Activated CD4-positive, alpha-beta T cell treated with anti-CD3 and anti-CD28 coated beads for 36 hours (primary cell): Measurements from ENCODE around the gene SLC35E3. TPM values are rescaled to one million over a fixed set of nuclear protein-coding genes. Genes with fewer than 3 reads are reported as not detected.
"Not testable (repeated sequence)": the region's sequence is repeated elsewhere in the genome, so short reads cannot be mapped to it uniquely, and the experiment has no call there.

ENCODE experiments used
- ATAC-seq: fragments of 200-7000 bp; cut with Tn5 transposase; one replicate; pipeline ENCODE4 v1.10.0; 2021; ENCODE audit warnings: mild to moderate bottlenecking, moderate library complexity
- CTCF ChIA-PET: fragments of 350-600 bp; sonication (Branson Sonifier 250); formaldehyde crosslinking; loops from one replicate; lab custom pipeline; 2021; ENCODE audit warnings: antibody characterized with exemption; lab: Charles Lee
- POLR2A ChIA-PET: fragments of 350-600 bp; sonication (Branson Sonifier 250); formaldehyde crosslinking; loops from one replicate; lab custom pipeline; 2021; ENCODE audit warnings: antibody characterized with exemption, inconsistent platforms; lab: Charles Lee
- DNase-seq: peaks from one replicate; pipeline ENCODE4 v3.0.0-alpha.2; 2020
- H3K27ac Mint-ChIP-seq: one replicate; pipeline ENCODE4 v1.8.0; 2021; ENCODE audit warnings: mixed read lengths
- H3K27me3 Mint-ChIP-seq: one replicate; pipeline ENCODE4 v1.8.0; 2021; ENCODE audit warnings: mixed read lengths
- H3K36me3 Mint-ChIP-seq: one replicate; pipeline ENCODE4 v1.8.0; 2021; ENCODE audit warnings: low read depth, mixed read lengths
- H3K4me1 Mint-ChIP-seq: one replicate; pipeline ENCODE4 v1.8.0; 2021; ENCODE audit warnings: mixed read lengths
- H3K4me3 Mint-ChIP-seq: one replicate; pipeline ENCODE4 v1.8.0; 2021; ENCODE audit warnings: mild to moderate bottlenecking, moderate library complexity, mixed read lengths
- H3K9me3 Mint-ChIP-seq: one replicate; pipeline ENCODE4 v1.8.0; 2021; ENCODE audit warnings: low read depth, mixed read lengths
- intact Hi-C, 2 experiments: fragments of 100-400 bp; cut with DNase I in 1 of 2; cut with micrococcal nuclease in 1 of 2; formaldehyde crosslinking; loops; one replicate each; pipeline versions ENCODE4 v1.14.2 to v1.15.1; 2022 to 2024; cut with DNase I, micrococcal nuclease
- total RNA-seq, 2 experiments: library from RNA; stranded (reverse); gene quantifications; one replicate each; pipeline ENCODE4 v1.2.3, GENCODE V29; 2021

Gene SLC35E3
- total RNA-seq, 2 experiments from 2014 or later: 3.5 to 5.1 TPM

DNA sequence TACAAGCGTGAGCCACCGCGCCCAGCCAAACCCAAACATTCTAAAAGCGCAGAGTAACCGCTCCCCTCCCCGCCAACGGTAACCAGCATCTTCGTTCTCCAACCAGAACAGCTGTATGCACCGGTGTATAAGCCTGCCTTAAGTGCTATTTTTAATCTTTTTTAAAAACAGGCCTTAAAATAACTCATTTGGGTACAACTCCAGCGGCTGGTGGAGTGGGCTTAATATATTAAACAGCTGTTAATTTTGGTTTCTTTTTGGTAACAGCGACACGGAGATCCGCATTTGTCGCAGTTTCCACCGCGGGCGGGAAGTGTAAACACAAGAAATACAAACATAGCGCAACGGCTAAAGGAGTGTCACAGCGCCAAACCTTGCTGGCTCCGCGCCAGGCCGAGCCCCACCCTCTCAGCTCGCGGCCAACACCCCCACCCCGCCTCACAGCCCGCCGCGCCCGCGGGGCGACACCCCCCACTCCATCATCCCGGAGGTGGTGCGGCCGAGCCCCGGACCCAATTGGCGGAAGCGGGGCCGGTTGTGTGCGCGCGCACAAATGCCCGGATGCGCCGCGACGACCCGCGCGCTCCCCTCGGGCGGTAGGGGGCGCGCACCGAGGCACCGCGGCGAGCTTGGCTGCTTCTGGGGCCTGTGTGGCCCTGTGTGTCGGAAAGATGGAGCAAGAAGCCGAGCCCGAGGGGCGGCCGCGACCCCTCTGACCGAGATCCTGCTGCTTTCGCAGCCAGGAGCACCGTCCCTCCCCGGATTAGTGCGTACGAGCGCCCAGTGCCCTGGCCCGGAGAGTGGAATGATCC lies 61.8 kb downstream of the SLC35E3 start, which contains the start of gene MDM2:
MDM2 (plus strand) TSS at position 602 of the 812 bp plus-strand sequence. CDS start 301 bp downstream, outside the sequence.
- H3K4me3 Mint-ChIP-seq: peak within 1 kb of the TSS; percentile 88
- no peaks in the 10 kb centered on the region for H3K9me3 Mint-ChIP-seq
- peak; percentile 89 for ATAC-seq
- H3K4me1 Mint-ChIP-seq: peaks cover 34% of the 10 kb centered on the region
- peak within 1 kb of the TSS; percentile 99 for H3K27ac Mint-ChIP-seq
- peaks cover 37% of the 10 kb centered on the region for H3K36me3 Mint-ChIP-seq
- ChIA-PET CTCF (interaction anchor here (0.6 to 3.1 kb wide), 8 partner anchors 10 to 119 kb away, joined by 3 to 18 read pairs (median 9); partner anchors contain the start of gene SLC35E3), POLR2A (interaction anchor here (0.8 to 1.2 kb wide), 2 partner anchors 11 to 567 kb away, joined by 3 read pairs; no protein-coding TSS in a partner anchor)
- peak; percentile 96 for DNase-seq
- H3K27me3 Mint-ChIP-seq: no peaks in the 10 kb centered on the region
- intact Hi-C loops: loop anchor here (1.0 to 10.0 kb wide), 11 partner anchors 20 to 475 kb away; partner anchors contain the start of genes MDM1 (in 2 of the 2), NUP107 (in 2 of the 2), RAP1B (in 2 of the 2) and SLC35E3 (in 2 of the 2)

GRCh38 chr12:68808388-68809189 lies 62.6 kb downstream of the SLC35E3 start:
- POLR2A ChIA-PET: interaction anchor here (0.6 to 1.2 kb wide), 5 partner anchors 10 to 567 kb away, joined by 3 read pairs; no protein-coding TSS in a partner anchor
- ATAC-seq: peak; percentile 35
- Mint-ChIP-seq H3K36me3 (peaks cover 44% of the 10 kb centered on the region), H3K9me3 (no peaks in the 10 kb centered on the region), H3K4me1 (peaks cover 41% of the 10 kb centered on the region), H3K27me3 (no peaks in the 10 kb centered on the region), H3K4me3 (peak overlapping the region; percentile 88), H3K27ac (peak overlapping the region; percentile 99)
- intact Hi-C loops: loop anchor here (1.0 to 10.0 kb wide), 10 partner anchors 19 to 476 kb away; partner anchors contain the start of genes MDM1 (in 2 of the 2), RAP1B (in 2 of the 2), CPM (in 1 of the 2) and CPSF6 (in 1 of the 2)
- CTCF ChIA-PET: interaction anchor here (0.8 to 3.1 kb wide), 10 partner anchors 9 to 120 kb away, joined by 3 to 18 read pairs (median 6); partner anchors contain the start of gene SLC35E3
- DNase-seq: peak; percentile 83

- Mint-ChIP-seq H3K4me1 (peaks cover 45% of the 10 kb centered on the region), H3K36me3 (peaks cover 48% of the 10 kb centered on the region), H3K9me3 (no peaks in the 10 kb centered on the region), H3K27ac (peak overlapping the region; percentile 99), H3K4me3 (peak overlapping the region; percentile 88), H3K27me3 (no peaks in the 10 kb centered on the region)
- peak; percentile 1 for ATAC-seq
- CTCF ChIA-PET: interaction anchor here (0.5 to 3.1 kb wide), 7 partner anchors 9 to 63 kb away, joined by 3 to 18 read pairs (median 4); partner anchors contain the start of gene SLC35E3
- POLR2A ChIA-PET: interaction anchor here (0.6 to 1.2 kb wide), 3 partner anchors 9 to 522 kb away, joined by 3 read pairs; no protein-coding TSS in a partner anchor
- intact Hi-C loops: loop anchor here (1.0 to 10.0 kb wide), 5 partner anchors 18 to 775 kb away; partner anchors contain the start of genes RAP1B (in 2 of the 2), CCT2 (in 1 of the 2) and MDM1 (in 1 of the 2)
- no peak for DNase-seq
Measured at GRCh38 chr12:68809190-68810026, 63.4 kb downstream of the SLC35E3 start.

DNA sequence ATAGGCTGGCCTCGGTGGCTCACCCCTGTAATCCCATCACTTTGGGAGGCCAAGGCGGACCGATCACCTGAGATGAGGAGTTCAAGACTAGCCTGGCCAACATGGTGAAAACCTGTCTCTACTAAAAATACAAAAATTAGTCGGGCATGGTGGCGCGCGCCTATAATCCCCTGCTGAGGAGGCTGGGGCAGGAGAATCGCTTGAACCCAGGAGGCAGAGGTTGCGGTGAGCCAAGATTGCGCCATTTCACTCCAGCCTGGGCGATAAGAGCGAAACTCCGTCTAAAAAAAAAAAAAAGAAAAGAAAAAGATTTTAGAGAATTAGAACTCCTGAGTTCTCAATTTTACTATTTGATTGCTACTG lies 64.0 kb downstream of the SLC35E3 start:
- Mint-ChIP-seq H3K4me3 (peak overlapping the region; percentile 88), H3K27ac (peak overlapping the region; percentile 99), H3K36me3 (peaks cover 54% of the 10 kb centered on the region), H3K4me1 (peaks cover 50% of the 10 kb centered on the region)
- ATAC-seq, H3K27me3 Mint-ChIP-seq, H3K9me3 Mint-ChIP-seq, CTCF ChIA-PET, DNase-seq: not testable (repeated sequence)
- POLR2A ChIA-PET: interaction anchor here (0.7 kb wide), 1 partner anchor 662 kb away, joined by 7 read pairs; no protein-coding TSS in a partner anchor
- intact Hi-C loops: loop anchor here in 1 of 2 experiments (10.0 kb wide), 1 partner anchor 775 kb away; the partner anchor contains the start of gene CCT2

- DNase-seq, H3K27me3 Mint-ChIP-seq, H3K9me3 Mint-ChIP-seq, POLR2A ChIA-PET, ATAC-seq, H3K4me3 Mint-ChIP-seq, H3K27ac Mint-ChIP-seq: not testable (repeated sequence)
- CTCF ChIA-PET: interaction anchor here (1.3 to 1.4 kb wide), 2 partner anchors 9 to 19 kb away, joined by 5 to 7 read pairs; no protein-coding TSS in a partner anchor
- Mint-ChIP-seq H3K36me3 (peaks cover 61% of the 10 kb centered on the region), H3K4me1 (peaks cover 54% of the 10 kb centered on the region)
- intact Hi-C loops: loop anchor here in 1 of 2 experiments (10.0 kb wide), 1 partner anchor 773 kb away; the partner anchor contains the start of gene CCT2
Measured at GRCh38 chr12:68811573-68811972, 65.6 kb downstream of the SLC35E3 start.

DNA sequence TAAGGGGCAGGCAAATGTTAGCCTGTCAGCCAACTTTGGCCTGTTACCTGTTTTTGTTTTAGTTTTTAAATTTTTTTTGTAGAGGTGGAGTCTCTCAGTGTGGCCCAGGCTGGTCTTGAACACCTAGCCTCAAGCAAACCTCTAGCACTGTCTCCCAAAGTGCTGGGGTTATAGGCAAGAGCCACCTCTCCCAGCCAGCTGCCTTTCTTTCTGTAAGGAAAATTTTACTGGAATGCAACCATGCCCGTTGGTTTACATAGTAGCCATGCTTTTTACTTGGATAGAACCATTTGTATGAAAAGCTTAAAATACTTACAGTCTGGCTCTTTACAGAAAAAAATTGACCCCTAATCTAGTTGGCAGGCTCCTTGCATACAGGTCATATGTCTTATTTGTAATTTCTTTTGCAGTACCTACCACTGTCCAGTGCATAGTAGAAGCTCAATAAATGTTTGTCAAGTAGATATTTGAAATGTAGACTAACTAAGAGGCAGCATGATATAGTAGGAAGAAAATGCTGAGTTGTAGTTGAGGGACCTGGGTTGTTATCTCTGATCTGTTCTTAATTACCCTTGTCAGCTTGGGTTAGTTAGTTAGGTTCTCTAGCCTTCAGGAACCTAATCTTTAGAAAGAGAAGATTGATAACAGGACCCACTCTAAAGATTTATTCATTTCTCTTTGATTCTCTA lies 66.7 kb downstream of the SLC35E3 start:
- Mint-ChIP-seq H3K36me3 (peaks cover 68% of the 10 kb centered on the region), H3K27me3 (no peaks in the 10 kb centered on the region), H3K27ac (peak overlapping the region; percentile 61), H3K9me3 (no peaks in the 10 kb centered on the region), H3K4me3 (no peak overlapping the region), H3K4me1 (peaks cover 47% of the 10 kb centered on the region)
- DNase-seq (no peak), ATAC-seq (no peak)
- POLR2A ChIA-PET: interaction anchor here (0.6 kb wide), 1 partner anchor 24 kb away, joined by 5 read pairs; no protein-coding TSS in a partner anchor
- intact Hi-C loops: loop anchor here in 1 of 2 experiments (10.0 kb wide), 1 partner anchor 772 kb away; the partner anchor contains the start of gene CCT2
- CTCF ChIA-PET: interaction anchor here (0.6 to 3.1 kb wide), 6 partner anchors 17 to 790 kb away, joined by 3 to 27 read pairs (median 3); no protein-coding TSS in a partner anchor

- ChIA-PET POLR2A (no interaction called here), CTCF (interaction anchor here (0.6 to 3.1 kb wide), 5 partner anchors 16 to 791 kb away, joined by 3 to 27 read pairs (median 3); no protein-coding TSS in a partner anchor)
- Mint-ChIP-seq H3K4me3 (no peak overlapping the region), H3K36me3 (peaks cover 69% of the 10 kb centered on the region), H3K27ac (peak overlapping the region; percentile 61), H3K4me1 (peaks cover 47% of the 10 kb centered on the region), H3K27me3 (no peaks in the 10 kb centered on the region), H3K9me3 (no peaks in the 10 kb centered on the region)
- intact Hi-C loops: loop anchor here in 1 of 2 experiments (10.0 kb wide), 1 partner anchor 772 kb away; the partner anchor contains the start of gene CCT2
- no peak for DNase-seq
- ATAC-seq: no peak
Measured at GRCh38 chr12:68813242-68813593, 67.2 kb downstream of the SLC35E3 start.

GRCh38 chr12:68814490-68815231 lies 68.7 kb downstream of the SLC35E3 start:
- ChIA-PET POLR2A (interaction anchor here (0.9 kb wide), 1 partner anchor 16 kb away, joined by 3 read pairs; no protein-coding TSS in a partner anchor), CTCF (interaction anchor here (3.1 kb wide), 1 partner anchor 15 kb away, joined by 27 read pairs; no protein-coding TSS in a partner anchor)
- ATAC-seq: no peak
- no peak for DNase-seq
- intact Hi-C loops: loop anchor here in 1 of 2 experiments (10.0 kb wide), 1 partner anchor 770 kb away; the partner anchor contains the start of gene CCT2
- Mint-ChIP-seq H3K4me1 (peaks cover 44% of the 10 kb centered on the region), H3K36me3 (peaks cover 63% of the 10 kb centered on the region), H3K4me3 (no peak overlapping the region), H3K27ac (peak overlapping the region; percentile 48), H3K9me3 (no peaks in the 10 kb centered on the region), H3K27me3 (no peaks in the 10 kb centered on the region)
